Tibial nerve (tissue), 4 donors: Measurements from ENCODE around the gene NAP1L5.

Experiments used
- EP300 ChIP-seq, 2 donors: sonication (generic); formaldehyde crosslinking; IDR thresholded peaks; one replicate each; pipeline ENCODE4 v1.6.1; 2017; ENCODE audit warnings: antibody characterized with exemption in 2 of 2, mild to moderate bottlenecking in 1 of 2
- POLR2A ChIP-seq, 2 donors: fragments of 450-650 bp; IDR thresholded peaks; one replicate each; pipeline ENCODE4 v1.6.1; 2017; ENCODE audit warnings: antibody characterized with exemption in 2 of 2, mild to moderate bottlenecking in 2 of 2, moderate library complexity in 2 of 2
- TF ChIP-seq, protein P1 (sequence below), 5 experiments: fragments of 200-600 bp in 3 of 5; fragments of 450-650 bp in 2 of 5; sonication (generic) in 3 of 5; IDR thresholded peaks; one replicate each; pipeline ENCODE4 v1.5.1; 2016 to 2019; ENCODE audit warnings: antibody characterized with exemption in 5 of 5, mild to moderate bottlenecking in 3 of 5, moderate library complexity in 2 of 5

DNA sequence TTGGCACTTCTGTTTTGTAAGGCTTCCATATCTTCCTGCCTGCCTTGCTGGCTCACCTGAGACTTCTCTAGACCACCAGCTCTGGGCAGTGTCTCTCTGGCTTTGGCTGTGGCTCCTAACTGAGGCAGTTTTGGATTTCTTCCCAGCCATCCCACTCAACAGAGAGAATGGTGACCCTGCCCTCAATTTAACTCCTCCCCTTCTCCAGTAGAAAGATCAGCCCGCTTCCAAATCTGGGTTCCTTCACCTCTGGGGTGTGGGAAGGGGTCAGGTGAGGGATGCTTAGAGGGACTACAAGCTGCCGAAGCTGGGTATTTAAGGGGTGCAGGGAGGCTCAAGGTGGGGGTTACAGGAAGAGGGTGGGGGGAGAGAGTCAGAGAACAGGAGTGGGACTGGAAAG, 23.7 kb downstream of the NAP1L5 start:
- TF ChIP-seq EP300 (IDR thresholded peaks at IDR 0.05): no peak
- TF ChIP-seq POLR2A (IDR thresholded peaks at IDR 0.05): no peak
- TF ChIP-seq, protein P1, sequence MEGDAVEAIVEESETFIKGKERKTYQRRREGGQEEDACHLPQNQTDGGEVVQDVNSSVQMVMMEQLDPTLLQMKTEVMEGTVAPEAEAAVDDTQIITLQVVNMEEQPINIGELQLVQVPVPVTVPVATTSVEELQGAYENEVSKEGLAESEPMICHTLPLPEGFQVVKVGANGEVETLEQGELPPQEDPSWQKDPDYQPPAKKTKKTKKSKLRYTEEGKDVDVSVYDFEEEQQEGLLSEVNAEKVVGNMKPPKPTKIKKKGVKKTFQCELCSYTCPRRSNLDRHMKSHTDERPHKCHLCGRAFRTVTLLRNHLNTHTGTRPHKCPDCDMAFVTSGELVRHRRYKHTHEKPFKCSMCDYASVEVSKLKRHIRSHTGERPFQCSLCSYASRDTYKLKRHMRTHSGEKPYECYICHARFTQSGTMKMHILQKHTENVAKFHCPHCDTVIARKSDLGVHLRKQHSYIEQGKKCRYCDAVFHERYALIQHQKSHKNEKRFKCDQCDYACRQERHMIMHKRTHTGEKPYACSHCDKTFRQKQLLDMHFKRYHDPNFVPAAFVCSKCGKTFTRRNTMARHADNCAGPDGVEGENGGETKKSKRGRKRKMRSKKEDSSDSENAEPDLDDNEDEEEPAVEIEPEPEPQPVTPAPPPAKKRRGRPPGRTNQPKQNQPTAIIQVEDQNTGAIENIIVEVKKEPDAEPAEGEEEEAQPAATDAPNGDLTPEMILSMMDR (IDR thresholded peaks at IDR 0.05): no peak
